Activated T-helper 17 cell treated with anti-CD3 and anti-CD28 coated beads, Interleukin-2, amount 50 U/mL, for 72 hours (primary cell): ENCODE results near the gene CELSR1. TPM values are rescaled to one million over a fixed set of nuclear protein-coding genes. Genes with fewer than 3 reads are reported as not detected.
A peak's percentile ranks its signal among the peaks of the same experiment; 100 is the strongest.

Experiments used
- ATAC-seq: fragments of 150-1000 bp; cut with Tn5 transposase; replicated peaks from 2 replicates; pipeline ENCODE4 v1.10.0; 2021; ENCODE audit warnings: mild to moderate bottlenecking, moderate library complexity
- H3K27ac Mint-ChIP-seq: one replicate; pipeline ENCODE4 v1.8.0; 2022; ENCODE audit warnings: mixed read lengths
- H3K27me3 Mint-ChIP-seq: one replicate; pipeline ENCODE4 v1.8.0; 2022; ENCODE audit warnings: mixed read lengths
- H3K36me3 Mint-ChIP-seq: one replicate; pipeline ENCODE4 v1.8.0; 2022; ENCODE audit warnings: low read depth, mild to moderate bottlenecking, mixed read lengths
- H3K4me1 Mint-ChIP-seq: one replicate; pipeline ENCODE4 v1.8.0; 2022; ENCODE audit warnings: mixed read lengths
- H3K4me3 Mint-ChIP-seq: one replicate; pipeline ENCODE4 v1.8.0; 2022; ENCODE audit warnings: mild to moderate bottlenecking, mixed read lengths
- H3K9me3 Mint-ChIP-seq: one replicate; pipeline ENCODE4 v1.8.0; 2022; ENCODE audit warnings: mixed read lengths
- total RNA-seq, 2 donors: library from RNA; stranded (reverse); gene quantifications; one replicate each; pipeline ENCODE4 v1.2.3, GENCODE V29; 2022

CELSR1 gene
- total RNA-seq, 2 donors from 2014 or later: 0.32 to 0.48 TPM

DNA sequence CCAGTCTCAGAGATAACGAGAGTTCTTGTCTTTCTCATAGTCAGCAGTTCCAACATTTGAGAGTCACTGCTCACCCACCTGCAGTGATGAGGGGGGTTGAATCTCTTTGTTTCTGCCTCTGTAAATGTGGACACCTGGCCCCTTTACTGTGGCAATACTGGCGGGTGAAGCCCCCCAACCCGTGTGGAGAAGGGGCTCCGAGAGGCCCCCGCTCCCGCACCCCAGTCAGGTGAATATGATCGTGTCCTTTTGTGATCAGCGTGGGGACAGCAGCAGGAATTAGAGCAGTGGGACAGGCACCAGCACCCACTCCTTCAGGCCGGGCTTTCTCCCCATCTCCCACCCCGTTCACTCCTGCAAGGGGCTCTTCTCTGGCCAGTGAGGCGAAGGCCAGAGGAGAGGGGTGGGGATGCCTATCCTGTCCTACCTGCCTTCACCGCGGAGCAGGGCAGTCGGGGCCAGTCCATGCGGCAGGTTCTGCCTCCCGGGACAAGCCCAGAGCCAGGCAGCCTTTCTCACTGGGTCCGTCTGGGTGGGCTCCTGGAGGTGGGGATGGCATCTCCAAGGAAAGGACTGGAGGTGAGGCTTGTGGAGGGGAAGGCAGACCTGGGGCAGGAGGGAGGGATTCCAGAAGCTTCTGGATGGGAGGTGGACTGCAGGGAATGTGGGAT is 12.7 kb upstream of the CELSR1 start:
- Mint-ChIP-seq H3K27me3 (peaks cover 6% of the 10 kb centered on the region), H3K4me3 (no peak overlapping the region), H3K4me1 (no peaks in the 10 kb centered on the region), H3K36me3 (no peaks in the 10 kb centered on the region), H3K9me3 (no peaks in the 10 kb centered on the region), H3K27ac (no peak overlapping the region)
- ATAC-seq: no peak

DNA sequence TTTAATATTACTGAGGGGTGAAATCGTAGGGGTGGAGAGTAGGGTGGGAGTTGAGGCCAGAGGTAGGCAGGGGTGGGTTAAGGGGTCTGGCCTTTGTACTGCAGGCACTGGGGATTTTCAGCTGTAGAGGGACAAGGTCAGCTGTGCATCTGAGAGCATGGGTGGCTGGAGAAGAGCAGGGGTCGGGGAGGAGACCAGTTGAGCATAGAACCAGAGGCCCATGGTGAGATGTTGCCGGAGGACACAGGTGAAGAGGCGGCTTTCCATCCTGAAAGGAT is 12.1 kb upstream of the CELSR1 start:
- Mint-ChIP-seq H3K9me3 (no peaks in the 10 kb centered on the region), H3K36me3 (no peaks in the 10 kb centered on the region), H3K27me3 (peaks cover 6% of the 10 kb centered on the region), H3K4me1 (no peaks in the 10 kb centered on the region), H3K4me3 (no peak overlapping the region), H3K27ac (no peak overlapping the region)
- no peak for ATAC-seq

DNA sequence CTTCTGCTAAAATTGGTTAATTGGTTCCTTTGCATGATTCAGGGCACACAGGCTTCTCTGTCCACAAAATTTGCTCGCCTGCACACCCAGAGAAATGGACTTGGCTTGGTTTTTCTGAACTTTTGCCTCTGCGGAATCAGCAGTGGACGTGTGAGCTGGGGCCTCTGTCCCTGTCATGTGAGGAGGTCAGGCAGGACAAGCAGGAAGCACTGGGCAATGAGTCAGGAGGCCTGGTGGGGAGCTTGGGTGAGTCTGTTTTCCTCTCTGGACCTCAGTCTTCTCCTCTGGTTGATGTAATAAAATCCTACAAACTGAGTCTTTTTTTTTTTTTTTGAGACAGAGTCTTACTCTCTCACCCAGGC is 10.4 kb upstream of the CELSR1 start:
- Mint-ChIP-seq H3K27me3 (peaks cover 10% of the 10 kb centered on the region), H3K27ac (no peak overlapping the region), H3K4me1 (no peaks in the 10 kb centered on the region), H3K4me3 (no peak overlapping the region), H3K9me3 (no peaks in the 10 kb centered on the region), H3K36me3 (no peaks in the 10 kb centered on the region)
- no peak for ATAC-seq

DNA sequence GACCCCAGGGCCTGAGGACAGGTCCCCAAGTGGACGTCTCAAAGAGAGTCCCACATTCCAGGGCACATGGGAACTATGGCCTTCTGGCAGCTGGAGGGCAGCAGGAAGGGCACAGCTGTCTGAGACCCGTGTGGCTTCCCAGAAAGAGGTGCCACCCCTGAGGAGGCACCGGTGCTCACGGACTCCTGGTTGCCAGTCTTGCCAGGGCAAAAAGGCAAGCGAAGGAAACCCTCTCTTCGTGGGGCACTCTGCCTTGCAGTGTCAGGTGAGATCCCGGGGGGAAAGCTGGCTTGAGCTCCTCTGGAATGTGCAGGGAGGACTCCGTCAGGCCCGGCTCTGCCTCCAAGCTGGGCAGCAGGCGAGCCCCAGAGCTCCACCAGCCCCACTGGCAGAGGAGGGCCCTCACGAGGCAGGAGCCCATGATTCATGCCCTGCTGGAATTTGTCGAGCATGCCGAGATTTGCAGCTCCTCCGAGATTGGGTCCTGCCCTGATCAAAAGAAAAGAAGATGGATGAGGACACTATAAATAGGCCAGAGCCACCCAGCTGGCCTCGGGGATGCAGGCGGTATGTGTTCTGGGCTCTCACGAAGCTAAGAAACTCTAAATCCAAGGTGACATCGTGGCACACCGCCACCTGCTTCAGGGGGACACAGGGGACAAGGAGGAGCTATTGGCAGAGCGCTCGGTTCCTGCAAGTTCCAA is 9.9 kb upstream of the CELSR1 start:
- no peaks in the 10 kb centered on the region for H3K36me3 Mint-ChIP-seq
- ATAC-seq: no peak
- peaks cover 10% of the 10 kb centered on the region for H3K27me3 Mint-ChIP-seq
- no peak overlapping the region for H3K27ac Mint-ChIP-seq
- H3K4me3 Mint-ChIP-seq: no peak overlapping the region
- no peaks in the 10 kb centered on the region for H3K9me3 Mint-ChIP-seq
- no peaks in the 10 kb centered on the region for H3K4me1 Mint-ChIP-seq

DNA sequence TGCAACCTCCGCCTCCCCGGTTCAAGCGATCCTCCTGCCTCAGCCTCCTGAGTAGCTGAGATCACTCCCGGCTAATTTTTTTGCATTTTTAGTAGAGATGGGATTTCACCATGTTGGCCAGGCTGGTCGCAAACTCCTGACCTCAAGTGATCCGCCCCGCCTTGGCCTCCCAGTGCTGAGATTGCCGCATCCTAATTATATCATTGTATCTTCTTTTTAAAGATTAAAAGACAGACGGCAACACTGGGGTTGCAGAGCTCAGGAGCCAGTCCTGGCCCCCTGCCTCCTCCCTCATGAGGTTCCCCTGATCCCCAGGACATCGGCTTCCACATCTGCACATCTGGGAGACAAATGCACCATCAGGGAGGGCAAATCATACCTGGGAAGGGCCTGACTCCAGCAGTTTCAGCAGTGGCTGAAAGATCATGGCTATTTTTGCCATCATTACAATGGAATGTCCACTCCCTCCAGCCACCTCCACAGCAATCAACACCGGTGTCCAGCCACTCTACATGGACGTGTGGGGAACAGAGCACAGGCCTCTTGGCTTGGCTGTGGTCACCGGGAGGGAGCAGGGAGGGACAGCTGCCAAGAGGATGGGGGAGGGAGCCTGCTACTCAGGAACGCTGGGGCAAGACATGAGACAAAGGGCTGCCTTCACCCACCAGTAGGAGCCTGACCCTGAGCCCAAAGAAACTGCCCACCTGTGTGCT is 9.2 kb upstream of the CELSR1 start:
- no peak for ATAC-seq
- Mint-ChIP-seq H3K9me3 (no peaks in the 10 kb centered on the region), H3K27me3 (peaks cover 10% of the 10 kb centered on the region), H3K36me3 (no peaks in the 10 kb centered on the region), H3K4me3 (no peak overlapping the region), H3K27ac (no peak overlapping the region), H3K4me1 (no peaks in the 10 kb centered on the region)

DNA sequence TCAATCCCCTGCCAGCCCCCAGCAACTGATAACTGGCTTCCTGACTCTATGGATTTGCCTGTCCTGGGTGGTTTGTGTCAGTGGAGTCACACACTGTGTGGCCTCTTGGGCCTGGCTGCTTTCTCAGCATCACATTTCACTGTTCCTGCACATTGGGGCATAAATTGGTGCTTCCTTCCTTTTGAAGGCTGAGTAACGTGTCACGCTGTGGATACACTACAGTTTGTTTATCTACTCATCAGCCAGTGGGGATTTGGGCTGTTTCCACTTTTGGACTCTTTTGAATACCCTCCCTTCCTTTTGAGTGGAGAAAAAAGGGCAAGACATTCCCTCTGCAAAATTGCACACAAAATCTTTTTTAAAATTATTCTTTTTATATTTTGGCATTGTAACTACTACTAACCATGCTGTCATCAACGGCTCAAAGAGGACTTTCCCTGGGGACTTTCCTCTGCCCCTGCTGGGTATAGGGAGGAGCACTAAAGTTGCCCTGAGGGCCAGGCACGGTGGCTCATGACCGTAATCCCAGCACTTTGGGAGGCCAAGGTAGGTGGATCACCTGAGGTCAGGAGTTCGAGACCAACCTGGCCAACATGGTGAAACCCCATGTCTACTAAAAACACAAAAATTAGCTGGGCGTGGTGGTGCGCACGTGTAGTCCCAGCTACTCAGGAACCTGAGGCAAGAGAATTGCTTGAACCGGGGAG is 7.8 kb upstream of the CELSR1 start:
- H3K36me3 Mint-ChIP-seq: no peaks in the 10 kb centered on the region
- no peak overlapping the region for H3K4me3 Mint-ChIP-seq
- no peaks in the 10 kb centered on the region for H3K9me3 Mint-ChIP-seq
- peaks cover 10% of the 10 kb centered on the region for H3K27me3 Mint-ChIP-seq
- peak; percentile 79 for ATAC-seq
- no peaks in the 10 kb centered on the region for H3K4me1 Mint-ChIP-seq
- H3K27ac Mint-ChIP-seq: no peak overlapping the region

DNA sequence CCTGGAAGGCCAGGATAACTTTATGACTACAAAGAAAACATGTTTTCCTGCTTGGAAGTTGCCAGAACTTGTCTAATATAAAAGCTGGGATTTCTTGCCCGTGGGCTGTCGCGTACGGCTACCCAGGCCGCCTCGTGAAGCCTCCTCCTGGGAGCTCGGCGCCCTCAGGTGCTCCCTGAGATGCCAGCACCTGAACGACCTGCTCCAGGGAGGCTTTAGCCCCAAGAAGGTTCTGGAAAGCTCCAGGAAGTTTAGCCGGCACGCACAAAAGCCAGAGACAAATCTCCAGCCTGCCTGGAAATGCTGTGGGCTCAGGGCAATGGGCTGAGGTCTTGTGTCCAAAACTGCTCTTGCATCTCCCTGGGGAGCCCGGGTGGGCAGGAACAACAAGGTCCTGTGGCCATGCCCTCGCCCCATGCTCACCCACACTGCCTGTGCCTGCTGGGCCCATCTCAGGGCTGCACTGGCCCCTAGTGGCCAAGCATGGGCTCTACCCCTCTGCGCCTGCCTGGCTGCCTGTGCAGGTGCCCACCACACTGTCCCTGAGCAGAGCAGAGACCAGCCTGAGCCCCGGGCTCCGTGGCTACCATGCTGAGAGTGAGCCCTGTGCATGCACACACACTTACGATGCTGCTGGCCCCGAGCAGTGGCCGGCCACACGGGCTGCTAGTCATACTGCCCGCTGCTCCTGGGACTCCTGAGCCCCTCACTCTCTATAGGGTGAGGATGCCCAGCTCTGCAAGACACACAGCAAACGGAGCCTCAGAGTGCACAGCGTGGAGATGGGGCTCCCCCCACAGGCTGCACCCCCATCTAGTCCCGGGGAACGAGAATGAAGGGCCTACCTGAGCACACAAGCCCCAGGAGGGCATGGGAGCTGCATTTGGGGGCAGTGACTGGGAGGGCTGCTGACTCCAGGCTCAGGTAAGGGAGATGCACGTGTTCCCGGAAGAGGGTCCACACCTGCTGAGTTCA is 4.9 kb upstream of the CELSR1 start:
- ATAC-seq: peak; percentile 91
- no peaks in the 10 kb centered on the region for H3K4me1 Mint-ChIP-seq
- no peak overlapping the region for H3K27ac Mint-ChIP-seq
- no peak overlapping the region for H3K4me3 Mint-ChIP-seq
- H3K9me3 Mint-ChIP-seq: no peaks in the 10 kb centered on the region
- no peaks in the 10 kb centered on the region for H3K36me3 Mint-ChIP-seq
- peaks cover 21% of the 10 kb centered on the region for H3K27me3 Mint-ChIP-seq

DNA sequence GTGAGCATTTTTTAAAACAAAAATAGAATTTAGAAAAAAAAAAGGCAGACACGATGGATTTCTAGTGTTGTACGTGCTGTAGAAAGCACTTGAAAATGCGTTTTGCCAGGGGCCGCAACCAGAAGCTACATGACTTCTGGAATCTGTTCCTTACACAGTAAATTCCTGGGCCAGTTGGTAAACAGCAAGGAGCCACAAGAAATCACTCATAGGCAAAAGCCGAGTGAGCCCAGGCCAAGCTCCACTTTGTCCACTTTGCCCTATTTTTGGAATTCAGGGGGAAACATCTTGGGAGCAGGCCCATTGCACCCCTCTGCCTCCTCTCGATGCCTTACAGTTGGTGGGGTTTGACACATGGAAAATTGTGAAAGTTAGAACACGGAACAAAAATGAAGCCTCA is 4.1 kb upstream of the CELSR1 start:
- Mint-ChIP-seq H3K27ac (no peak overlapping the region), H3K9me3 (no peaks in the 10 kb centered on the region), H3K27me3 (peaks cover 21% of the 10 kb centered on the region), H3K4me3 (no peak overlapping the region), H3K4me1 (no peaks in the 10 kb centered on the region), H3K36me3 (no peaks in the 10 kb centered on the region)
- ATAC-seq: no peak

DNA sequence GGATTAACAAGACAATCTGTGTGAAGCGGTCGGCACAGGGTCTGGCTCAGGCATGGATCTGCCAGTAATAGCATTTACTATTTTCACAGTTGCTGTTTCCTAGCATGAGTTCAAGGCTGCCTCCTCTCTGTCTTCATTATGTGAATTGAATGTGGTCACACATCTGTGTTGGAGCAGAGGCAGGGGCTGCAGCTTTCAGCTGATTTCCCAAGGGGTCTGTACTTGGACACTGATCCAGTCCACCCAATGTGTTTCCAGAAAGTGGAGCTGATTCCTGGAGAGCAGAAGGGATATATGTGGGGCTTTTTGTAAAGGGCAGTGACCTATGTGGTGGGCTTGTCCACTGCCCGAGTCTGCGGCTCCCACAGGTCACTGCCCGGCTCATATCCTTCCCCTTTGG is 3.5 kb upstream of the CELSR1 start:
- Mint-ChIP-seq H3K27ac (no peak overlapping the region), H3K4me1 (no peaks in the 10 kb centered on the region), H3K9me3 (no peaks in the 10 kb centered on the region), H3K4me3 (no peak overlapping the region), H3K36me3 (no peaks in the 10 kb centered on the region), H3K27me3 (peaks cover 21% of the 10 kb centered on the region)
- ATAC-seq: no peak

DNA sequence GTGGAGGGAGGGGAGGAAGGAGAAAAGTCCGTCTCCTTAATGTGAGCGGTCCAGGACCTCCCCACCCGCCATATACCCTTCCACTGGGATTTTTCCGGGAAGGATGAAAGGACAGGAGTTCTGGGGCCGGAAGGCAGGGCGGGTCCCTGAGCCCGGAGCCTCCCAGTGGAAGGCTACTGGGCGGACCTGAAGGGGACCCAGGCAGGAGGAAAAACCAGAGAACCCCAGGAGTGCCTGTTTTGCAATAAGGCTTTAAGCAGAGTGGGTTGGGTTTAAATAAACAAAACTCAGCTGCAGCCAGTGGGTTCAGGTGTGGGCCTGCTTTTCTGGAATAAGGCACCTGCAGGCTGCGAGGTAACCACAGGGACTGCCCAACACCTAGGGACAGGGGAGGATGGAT is 1.7 kb upstream of the CELSR1 start:
- Mint-ChIP-seq H3K9me3 (no peaks in the 10 kb centered on the region), H3K4me3 (peak overlapping the region; percentile 49), H3K4me1 (no peaks in the 10 kb centered on the region), H3K27ac (no peak overlapping the region), H3K27me3 (peaks cover 21% of the 10 kb centered on the region), H3K36me3 (no peaks in the 10 kb centered on the region)
- ATAC-seq: no peak

DNA sequence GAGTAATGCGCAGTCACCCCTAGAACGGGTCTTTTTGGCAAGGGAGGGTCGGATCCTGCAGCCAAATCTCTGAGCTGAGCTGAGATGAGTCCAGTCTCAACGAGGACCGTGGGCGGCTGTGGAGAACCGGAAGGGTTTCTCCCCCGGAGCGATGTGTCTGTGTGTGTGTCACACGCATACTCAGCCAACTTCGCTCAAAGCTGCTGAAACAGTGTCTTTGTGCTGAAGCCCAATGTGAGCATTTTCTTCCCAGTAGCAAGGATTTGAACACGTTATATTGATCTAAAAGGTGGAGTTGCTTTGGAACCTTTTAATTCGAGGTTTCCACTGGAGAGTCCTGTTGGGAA is 1.4 kb upstream of the CELSR1 start:
- Mint-ChIP-seq H3K9me3 (no peaks in the 10 kb centered on the region), H3K36me3 (no peaks in the 10 kb centered on the region), H3K27me3 (peaks cover 21% of the 10 kb centered on the region), H3K27ac (no peak overlapping the region), H3K4me3 (peak overlapping the region; percentile 49), H3K4me1 (no peaks in the 10 kb centered on the region)
- peak; percentile 66 for ATAC-seq

DNA sequence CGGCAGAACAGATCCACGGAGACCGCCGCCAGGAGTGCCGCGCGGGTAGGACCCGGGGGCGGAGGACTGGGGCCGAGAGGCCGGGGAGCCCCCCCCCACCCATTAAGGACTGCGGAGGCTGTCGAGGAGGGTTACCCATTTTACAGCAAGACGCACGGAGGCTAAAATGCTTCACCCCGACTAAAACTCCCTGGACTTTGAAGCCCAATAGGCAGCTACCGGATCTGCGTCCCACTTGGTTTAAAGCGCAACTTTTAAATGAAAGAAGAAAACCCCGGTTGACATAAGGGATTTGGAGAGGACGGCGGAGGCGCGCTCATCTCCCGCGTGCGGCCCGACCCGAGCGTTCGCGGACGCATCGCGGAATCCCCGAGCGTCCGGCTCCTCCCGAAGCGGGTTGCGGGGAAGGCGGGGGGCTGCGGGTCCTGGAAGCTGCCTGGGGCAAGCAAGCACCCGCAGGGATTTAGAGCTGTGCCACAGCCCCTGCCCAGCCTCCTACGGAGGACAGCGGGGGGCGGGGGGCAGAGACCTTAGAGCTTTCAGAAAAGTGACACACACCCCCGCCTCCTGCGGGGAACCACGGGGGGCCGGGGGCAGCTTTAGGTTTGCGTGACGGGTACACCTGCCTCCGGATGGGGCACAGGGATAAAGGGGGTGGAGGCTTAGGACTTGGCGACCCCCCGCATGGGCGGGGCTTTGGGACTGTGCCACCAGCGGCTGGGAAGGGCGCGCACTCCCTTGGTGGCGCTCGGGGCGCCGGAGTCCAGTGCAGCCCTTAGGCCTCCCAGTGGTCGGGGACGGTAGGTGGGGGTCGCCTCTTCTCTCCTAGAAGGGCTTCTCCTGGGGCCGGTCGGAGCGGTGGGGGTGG is 760 bp upstream of the CELSR1 start:
- H3K36me3 Mint-ChIP-seq: no peaks in the 10 kb centered on the region
- H3K9me3 Mint-ChIP-seq: no peaks in the 10 kb centered on the region
- peaks cover 18% of the 10 kb centered on the region for H3K27me3 Mint-ChIP-seq
- H3K4me1 Mint-ChIP-seq: no peaks in the 10 kb centered on the region
- peak overlapping the region; percentile 49 for H3K4me3 Mint-ChIP-seq
- ATAC-seq: no peak
- no peak overlapping the region for H3K27ac Mint-ChIP-seq

DNA sequence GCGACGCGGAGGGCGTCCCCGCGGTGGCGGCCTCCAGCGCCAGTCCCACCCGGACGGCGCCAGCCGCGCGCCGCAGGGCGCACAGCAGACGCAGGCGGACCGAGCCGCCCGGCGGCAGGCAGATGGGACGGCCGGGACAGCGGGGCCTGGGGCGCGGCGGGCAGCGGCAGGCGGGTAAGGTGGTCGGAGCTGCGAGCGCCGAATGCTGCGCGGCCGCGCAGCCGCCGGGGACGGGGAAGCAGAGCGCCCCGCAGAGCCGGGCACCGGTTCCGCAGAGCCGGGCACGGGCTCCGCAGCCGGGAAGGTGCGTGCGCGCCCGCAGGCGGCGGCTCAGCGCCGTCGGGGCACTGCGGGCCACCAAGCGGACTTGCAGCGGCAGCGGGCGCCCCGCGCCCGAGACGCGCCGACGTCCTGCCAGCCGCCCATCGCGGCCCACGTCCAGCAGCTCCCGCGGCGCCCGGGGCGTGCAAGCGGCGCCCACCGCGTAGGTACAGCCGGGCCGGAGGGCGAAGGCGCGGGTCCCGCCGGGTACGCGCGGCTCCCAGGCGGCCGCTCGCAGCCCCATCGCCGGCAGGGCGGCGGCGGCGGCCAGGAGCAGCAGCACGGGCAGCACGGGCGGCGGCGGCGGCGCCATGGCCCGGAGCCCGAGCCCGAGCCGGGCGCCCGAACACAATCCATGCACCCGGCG is 739 bp downstream of the CELSR1 start:
- Mint-ChIP-seq H3K36me3 (no peaks in the 10 kb centered on the region), H3K27ac (no peak overlapping the region), H3K27me3 (peaks cover 18% of the 10 kb centered on the region), H3K4me3 (no peak overlapping the region), H3K9me3 (no peaks in the 10 kb centered on the region), H3K4me1 (no peaks in the 10 kb centered on the region)
- peak; percentile 24 for ATAC-seq
